NT2/D1 (cell line): ENCODE results near the gene DGKE.

Experiments
- YY1 ChIP-seq: IDR thresholded peaks from 2 replicates; pipeline ENCODE4 v1.6.1; 2011; ENCODE audit not compliant: insufficient read length, insufficient read depth
- ZNF274 ChIP-seq: IDR thresholded peaks from 2 replicates; pipeline ENCODE4 v1.6.1; 2011; ENCODE audit warnings: mild to moderate bottlenecking, low read depth, low read length

DNA sequence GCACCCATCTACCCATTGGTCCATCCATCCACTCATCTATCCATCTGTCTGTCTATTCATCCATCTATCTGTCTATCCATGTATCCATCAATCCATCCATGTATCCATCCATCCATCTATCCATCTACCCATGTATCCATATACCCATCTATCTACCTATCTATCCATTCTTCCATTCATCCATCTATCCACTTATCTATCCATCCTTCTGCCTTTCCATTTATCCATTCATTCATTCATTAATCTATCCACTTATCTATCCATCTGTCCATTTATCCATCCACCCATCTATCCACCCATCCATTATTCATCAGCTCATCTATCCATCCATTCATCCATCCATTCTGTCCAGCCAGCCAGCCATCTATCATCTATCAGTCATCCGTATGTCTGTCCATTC lies 58.4 kb downstream of the DGKE start:
- TF ChIP-seq YY1 (no peak), ZNF274 (no peak)
